Immature natural killer cell (primary cell): ENCODE measurements around the gene RAB17. TPM values are rescaled to one million over a fixed set of nuclear protein-coding genes. Genes with fewer than 3 reads are reported as not detected.

Experiments
- DNase-seq, 3 donors: peaks; one replicate each; pipeline ENCODE4 v3.0.0; 2022; ENCODE audit warnings: mixed read lengths in 1 of 3
- H3K27ac Mint-ChIP-seq, 6 donors: one replicate each; pipeline ENCODE4 v1.8.0; 2020; ENCODE audit warnings: mixed read lengths in 6 of 6, mild to moderate bottlenecking in 5 of 6, inconsistent platforms in 4 of 6, moderate library complexity in 3 of 6
- H3K27me3 Mint-ChIP-seq, 3 donors: one replicate each; pipeline ENCODE4 v1.8.0; 2020 to 2021; ENCODE audit warnings: low read depth in 3 of 3, mild to moderate bottlenecking in 3 of 3, mixed read lengths in 3 of 3, moderate library complexity in 3 of 3, inconsistent platforms in 1 of 3
- H3K36me3 Mint-ChIP-seq, 3 donors: one replicate each; pipeline ENCODE4 v1.8.0; 2020; ENCODE audit warnings: mixed read lengths in 3 of 3, inconsistent platforms in 2 of 3, mild to moderate bottlenecking in 2 of 3
- H3K4me1 Mint-ChIP-seq, 2 donors: one replicate each; pipeline ENCODE4 v1.8.0; 2020; ENCODE audit warnings: inconsistent platforms in 2 of 2, mild to moderate bottlenecking in 2 of 2, mixed read lengths in 2 of 2, moderate library complexity in 1 of 2
- H3K4me3 Mint-ChIP-seq, 5 donors: one replicate each; pipeline ENCODE4 v1.8.0; 2020; ENCODE audit warnings: mild to moderate bottlenecking in 5 of 5, mixed read lengths in 5 of 5, inconsistent platforms in 3 of 5, moderate library complexity in 3 of 5
- H3K9me3 Mint-ChIP-seq, 6 donors: one replicate each; pipeline ENCODE4 v1.8.0; 2020; ENCODE audit warnings: mild to moderate bottlenecking in 6 of 6, mixed read lengths in 6 of 6, inconsistent platforms in 4 of 6, moderate library complexity in 3 of 6
- polyA plus RNA-seq, 3 donors: library from polyadenylated mRNA; unstranded; fragments of 300-500 nt; fragmentation: Illumina TruSeq; gene quantifications; one replicate each; pipeline ENCODE4 v1.2.3, GENCODE V29; 2021

Gene RAB17
- polyA plus RNA-seq, 3 donors from 2014 or later = not detected

DNA sequence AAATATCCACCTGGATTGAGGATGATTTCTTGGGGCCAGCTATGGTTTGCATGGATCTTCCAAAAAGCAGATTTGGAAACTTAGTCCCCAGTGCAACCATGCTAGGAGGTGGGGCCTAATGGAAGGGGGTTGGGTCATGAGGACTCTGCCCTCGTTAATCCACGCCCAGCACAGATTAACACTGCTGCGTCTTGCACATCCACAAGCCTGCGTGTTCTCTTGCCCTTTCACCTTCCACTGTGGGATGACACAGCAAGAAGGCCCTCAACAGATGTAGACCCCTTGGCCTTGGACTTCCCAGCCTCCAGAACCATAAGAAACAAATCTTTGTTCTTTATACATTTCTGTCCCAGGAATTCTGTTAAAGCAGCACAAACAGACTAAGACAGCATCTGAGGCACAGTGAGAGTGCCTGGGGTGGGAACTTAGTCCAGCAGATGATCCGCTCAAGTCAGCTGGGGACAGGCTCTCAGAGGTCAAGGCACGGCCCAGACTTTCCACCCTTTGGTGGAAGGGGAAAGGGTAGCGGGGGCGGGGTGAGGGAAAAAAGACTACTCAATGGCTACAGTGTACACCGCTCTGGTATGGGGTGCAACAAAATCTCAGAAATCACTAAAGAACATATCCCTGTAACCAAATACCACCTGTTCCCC lies 2.4 kb downstream of the RAB17 start:
- no peak for DNase-seq
- Mint-ChIP-seq H3K27ac (no peak overlapping the region), H3K36me3 (no peaks in the 10 kb centered on the region), H3K9me3 (no peaks in the 10 kb centered on the region), H3K27me3 (peaks cover 0 to 3% (median 2%) of the 10 kb centered on the region in 3 donors), H3K4me1 (no peaks in the 10 kb centered on the region), H3K4me3 (no peak overlapping the region)

DNA sequence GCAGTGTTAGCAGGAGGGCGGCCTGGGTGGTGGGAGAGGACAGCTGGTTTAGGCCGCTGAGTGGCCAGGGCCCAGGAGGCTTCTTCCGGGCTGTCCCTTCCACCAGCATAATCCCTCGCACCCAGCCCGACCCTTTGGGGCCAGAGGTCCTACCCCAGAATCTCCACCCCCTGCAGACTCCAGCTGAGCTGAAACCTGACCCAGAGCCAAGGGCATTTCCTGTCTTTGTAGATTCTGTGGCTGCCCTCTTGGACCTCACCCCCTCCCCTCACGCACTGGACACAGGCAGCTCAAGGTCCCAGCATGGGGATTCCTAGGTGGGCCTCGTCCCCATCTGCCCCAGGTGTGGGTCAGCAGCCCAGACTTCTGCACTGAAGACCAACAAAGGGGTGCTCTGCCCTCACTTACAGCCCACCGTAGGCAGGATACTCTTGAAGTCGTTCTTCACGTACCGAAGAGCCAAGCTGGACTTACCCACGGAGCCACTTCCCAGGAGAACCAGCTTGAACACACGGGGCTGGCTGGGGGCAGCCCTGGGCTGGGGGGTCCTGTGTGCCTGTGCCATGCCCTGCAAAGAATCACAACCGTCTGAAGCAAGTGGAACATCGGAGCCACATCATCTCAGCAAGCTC lies 4.8 kb downstream of the RAB17 start:
- no peak for DNase-seq
- no peaks in the 10 kb centered on the region for H3K4me1 Mint-ChIP-seq
- H3K27ac Mint-ChIP-seq = no peak overlapping the region
- no peaks in the 10 kb centered on the region for H3K9me3 Mint-ChIP-seq
- H3K27me3 Mint-ChIP-seq = peaks cover 0 to 3% (median 2%) of the 10 kb centered on the region in 3 donors
- no peak overlapping the region for H3K4me3 Mint-ChIP-seq
- H3K36me3 Mint-ChIP-seq = no peaks in the 10 kb centered on the region

DNA sequence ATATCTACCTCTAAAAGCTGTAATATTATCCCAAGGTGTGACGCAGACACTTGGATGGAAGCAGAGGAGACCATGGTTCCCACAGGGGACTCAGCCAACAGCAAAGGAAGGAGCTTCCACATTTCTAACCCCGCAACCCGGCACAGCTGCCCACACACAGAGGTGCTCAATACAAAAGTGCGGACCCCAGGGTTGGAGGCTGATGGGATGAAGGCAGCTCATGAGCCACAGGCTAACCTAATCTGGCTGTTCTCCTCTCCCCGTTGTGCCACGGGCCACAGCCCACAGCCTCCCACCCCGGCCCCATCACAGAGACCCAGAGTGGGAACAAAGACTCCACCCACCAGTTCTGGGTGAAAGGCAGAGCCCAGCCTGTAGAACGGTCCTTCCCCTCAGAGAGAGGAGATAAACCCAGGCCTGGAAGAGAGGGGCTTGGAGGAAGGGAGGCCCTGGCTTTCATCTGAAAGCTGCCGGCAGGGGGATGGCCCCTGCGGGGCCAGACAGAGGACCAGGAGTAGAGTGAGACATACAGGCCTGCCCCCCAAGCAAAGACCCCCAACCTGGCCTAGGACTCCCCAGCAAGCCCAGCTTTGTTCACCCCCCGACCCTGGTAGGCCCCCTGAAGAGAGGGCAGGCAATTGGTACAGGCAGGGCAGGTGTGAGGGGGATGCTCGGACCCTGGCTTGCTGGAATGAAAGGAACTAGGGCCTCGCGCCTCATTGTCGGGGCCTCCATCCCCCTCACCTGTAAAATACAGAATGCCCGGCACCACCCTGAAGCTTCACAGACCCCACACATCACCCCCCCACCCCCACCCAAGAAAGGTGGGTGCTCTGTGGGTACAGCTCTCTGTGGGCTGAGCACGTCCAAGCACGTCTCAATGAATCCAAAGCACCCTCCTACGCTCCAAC lies 6.9 kb downstream of the RAB17 start:
- H3K4me3 Mint-ChIP-seq = no peak overlapping the region
- no peaks in the 10 kb centered on the region for H3K9me3 Mint-ChIP-seq
- H3K27ac Mint-ChIP-seq = no peak overlapping the region
- H3K36me3 Mint-ChIP-seq = no peaks in the 10 kb centered on the region
- H3K27me3 Mint-ChIP-seq = peaks cover 0 to 3% (median 2%) of the 10 kb centered on the region in 3 donors
- DNase-seq = no peak
- no peaks in the 10 kb centered on the region for H3K4me1 Mint-ChIP-seq

DNA sequence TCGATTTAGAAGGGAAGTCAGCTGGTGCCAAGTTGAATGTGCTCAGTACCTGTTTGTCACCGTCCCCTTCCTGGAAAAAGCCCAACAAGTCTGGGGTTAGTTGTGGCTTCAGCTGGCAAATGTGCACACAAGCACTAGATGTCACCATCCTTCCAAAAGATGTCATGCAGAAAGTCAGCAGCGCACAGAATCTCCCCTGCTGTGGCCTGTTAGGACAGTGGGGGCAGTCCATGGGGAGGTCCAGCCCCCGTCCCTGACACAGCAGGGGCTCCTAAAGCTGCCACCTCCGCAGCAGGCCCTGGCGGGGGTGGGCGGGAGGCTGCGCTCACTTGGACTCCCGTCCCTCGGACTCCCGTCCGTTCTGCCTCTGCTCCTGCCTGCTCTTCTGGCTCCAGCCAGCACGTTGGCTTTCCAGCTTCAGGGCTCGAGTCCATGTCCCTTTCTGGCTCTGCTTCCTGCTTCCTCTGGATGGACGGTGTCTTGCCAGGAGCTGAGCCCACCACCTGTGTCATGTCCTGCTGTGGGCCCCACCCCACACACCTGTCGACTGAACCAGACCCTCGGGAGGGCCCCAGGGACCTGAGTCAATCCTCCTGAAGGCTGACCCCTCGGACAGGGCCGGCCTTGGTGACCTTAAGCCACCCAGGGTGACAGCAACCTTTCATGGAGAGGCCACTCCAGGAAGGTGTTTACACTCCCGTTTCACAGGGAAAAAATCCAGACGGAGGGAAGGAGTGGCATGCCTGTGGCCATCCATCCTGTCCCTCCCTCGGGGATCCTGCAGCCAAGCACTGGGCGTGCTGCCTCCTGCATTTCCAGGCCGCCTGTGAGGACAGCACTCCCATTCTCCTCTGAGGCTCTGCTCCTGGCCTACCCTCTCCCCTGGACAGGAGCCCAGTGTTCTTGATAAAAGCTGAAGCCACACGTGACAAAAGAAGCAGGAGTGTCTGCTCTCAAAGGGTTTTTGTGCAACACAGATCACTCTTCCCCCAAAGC lies 8.5 kb downstream of the RAB17 start:
- H3K27ac Mint-ChIP-seq = no peak overlapping the region
- H3K4me3 Mint-ChIP-seq = no peak overlapping the region
- H3K9me3 Mint-ChIP-seq = no peaks in the 10 kb centered on the region
- peak; percentile 28 to 35 (median 32) for DNase-seq
- peaks cover 0 to 2% (median 0%) of the 10 kb centered on the region in 3 donors for H3K27me3 Mint-ChIP-seq
- no peaks in the 10 kb centered on the region for H3K36me3 Mint-ChIP-seq
- no peaks in the 10 kb centered on the region for H3K4me1 Mint-ChIP-seq

DNA sequence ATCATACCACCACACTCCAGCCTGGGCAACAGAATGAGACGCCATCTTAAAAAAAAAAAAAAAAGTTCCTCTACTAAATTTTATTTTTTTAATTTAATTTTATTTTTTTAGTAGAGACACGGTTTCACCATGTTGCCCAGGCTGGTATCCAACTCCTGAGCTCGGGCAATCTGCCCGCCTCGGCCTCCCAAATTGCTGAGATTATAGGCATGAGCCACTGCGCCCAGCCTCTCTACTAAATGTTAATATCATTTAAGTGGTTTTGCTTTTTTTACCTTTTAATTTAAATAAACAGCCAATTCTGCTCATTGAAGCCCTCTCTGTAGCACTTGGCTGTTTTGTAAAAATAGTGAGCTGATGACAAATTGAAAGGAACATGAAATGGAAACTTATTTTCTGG lies 9.2 kb downstream of the RAB17 start:
- H3K4me1 Mint-ChIP-seq = no peaks in the 10 kb centered on the region
- H3K27me3 Mint-ChIP-seq = peaks cover 0 to 2% (median 0%) of the 10 kb centered on the region in 3 donors
- no peak overlapping the region for H3K4me3 Mint-ChIP-seq
- DNase-seq = no peak
- H3K9me3 Mint-ChIP-seq = no peaks in the 10 kb centered on the region
- H3K27ac Mint-ChIP-seq = no peak overlapping the region
- H3K36me3 Mint-ChIP-seq = no peaks in the 10 kb centered on the region

DNA sequence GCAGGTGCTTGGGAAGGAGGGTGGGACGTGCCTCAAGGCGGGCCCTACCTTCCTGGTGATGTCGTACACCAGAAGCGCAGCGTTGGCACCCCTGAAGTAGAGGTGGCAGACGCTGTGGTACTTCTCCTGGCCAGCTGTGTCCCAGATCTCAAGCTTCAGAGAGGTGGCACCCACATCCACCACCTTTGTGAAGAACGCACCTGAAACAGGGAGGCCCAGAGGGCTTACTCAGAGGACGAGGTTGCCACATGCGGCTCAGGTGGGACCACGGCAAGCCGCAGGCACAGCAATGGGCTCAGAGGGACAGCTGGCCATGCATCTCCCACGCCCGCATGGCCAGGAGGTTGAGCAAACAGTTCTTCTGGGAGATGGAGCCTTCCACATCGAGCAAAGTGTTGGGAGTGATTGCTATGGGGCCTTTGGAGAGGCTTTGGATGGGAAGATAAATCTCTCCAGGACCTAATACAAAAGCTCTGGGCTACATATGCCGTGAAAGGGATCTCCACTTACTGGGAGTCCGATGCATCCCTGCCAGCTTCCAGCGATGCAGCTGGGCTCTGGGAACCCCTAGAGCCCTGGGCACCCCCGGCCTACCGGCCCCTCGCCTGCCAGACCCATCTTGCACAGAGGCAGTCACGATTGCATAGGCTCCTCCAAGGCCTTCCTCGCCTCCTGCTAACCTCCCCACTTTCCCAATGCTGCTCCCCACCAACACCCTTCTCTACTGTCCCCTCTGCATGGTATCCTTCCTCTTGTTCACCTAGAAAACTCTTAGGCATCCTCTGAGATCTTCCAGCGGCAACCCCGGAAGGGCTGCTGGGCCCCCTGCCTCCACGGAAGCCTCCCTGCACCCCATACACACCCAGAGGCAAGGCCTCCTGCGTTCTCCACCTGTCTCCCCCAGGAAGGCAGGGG lies 12.3 kb downstream of the RAB17 start:
- Mint-ChIP-seq H3K9me3 (no peaks in the 10 kb centered on the region), H3K4me1 (no peaks in the 10 kb centered on the region), H3K4me3 (no peak overlapping the region), H3K27ac (no peak overlapping the region), H3K36me3 (no peaks in the 10 kb centered on the region), H3K27me3 (peaks cover 0 to 2% (median 1%) of the 10 kb centered on the region in 3 donors)
- DNase-seq = no peak

DNA sequence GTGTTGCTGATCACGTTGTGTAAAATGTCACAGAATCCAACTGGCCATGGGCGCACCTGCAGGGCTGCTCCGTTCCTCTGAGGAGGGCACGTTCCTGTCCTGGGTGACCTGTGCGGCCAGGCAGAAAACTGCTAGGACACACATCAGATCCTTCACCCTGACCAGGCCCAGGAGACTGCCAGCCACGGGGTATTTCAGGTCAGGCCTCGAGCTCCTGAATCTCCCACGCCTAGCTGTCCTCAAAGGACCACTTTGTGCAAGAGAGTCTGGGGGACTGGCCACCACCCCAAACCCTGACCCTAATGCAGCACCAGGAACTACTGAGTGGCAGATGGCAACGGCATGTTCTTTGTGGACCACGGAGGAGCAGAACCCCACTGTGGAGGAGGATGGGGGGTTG lies 13.1 kb downstream of the RAB17 start:
- H3K9me3 Mint-ChIP-seq = no peaks in the 10 kb centered on the region
- peaks cover 1 to 2% (median 1%) of the 10 kb centered on the region in 3 donors for H3K27me3 Mint-ChIP-seq
- H3K4me3 Mint-ChIP-seq = no peak overlapping the region
- H3K27ac Mint-ChIP-seq = no peak overlapping the region
- DNase-seq = no peak
- H3K4me1 Mint-ChIP-seq = no peaks in the 10 kb centered on the region
- H3K36me3 Mint-ChIP-seq = no peaks in the 10 kb centered on the region

DNA sequence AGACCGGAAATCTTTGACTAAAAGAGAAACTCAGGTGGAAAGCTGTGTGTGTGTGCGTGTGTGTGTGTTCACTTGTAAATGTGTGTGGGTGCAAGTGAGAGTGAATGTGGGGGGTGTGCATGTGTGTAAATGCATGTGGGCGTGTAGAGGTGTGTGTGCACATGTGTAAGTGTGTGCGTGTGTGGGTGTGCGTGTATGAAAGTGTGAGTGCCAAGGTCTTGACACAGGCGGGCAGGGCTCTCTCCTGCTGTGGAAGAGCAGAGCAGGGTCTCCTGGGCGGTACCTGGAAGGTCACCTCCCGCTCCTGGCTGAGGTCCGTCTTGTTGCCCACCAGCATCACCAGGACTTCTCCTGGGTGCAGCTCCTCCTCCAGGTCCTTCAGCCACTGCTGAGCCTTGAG lies 13.6 kb downstream of the RAB17 start:
- no peak overlapping the region for H3K4me3 Mint-ChIP-seq
- H3K9me3 Mint-ChIP-seq = no peaks in the 10 kb centered on the region
- no peaks in the 10 kb centered on the region for H3K36me3 Mint-ChIP-seq
- no peak for DNase-seq
- no peak overlapping the region for H3K27ac Mint-ChIP-seq
- H3K4me1 Mint-ChIP-seq = no peaks in the 10 kb centered on the region
- H3K27me3 Mint-ChIP-seq = peaks cover under 1 to 2% (median 1%) of the 10 kb centered on the region in 3 donors

DNA sequence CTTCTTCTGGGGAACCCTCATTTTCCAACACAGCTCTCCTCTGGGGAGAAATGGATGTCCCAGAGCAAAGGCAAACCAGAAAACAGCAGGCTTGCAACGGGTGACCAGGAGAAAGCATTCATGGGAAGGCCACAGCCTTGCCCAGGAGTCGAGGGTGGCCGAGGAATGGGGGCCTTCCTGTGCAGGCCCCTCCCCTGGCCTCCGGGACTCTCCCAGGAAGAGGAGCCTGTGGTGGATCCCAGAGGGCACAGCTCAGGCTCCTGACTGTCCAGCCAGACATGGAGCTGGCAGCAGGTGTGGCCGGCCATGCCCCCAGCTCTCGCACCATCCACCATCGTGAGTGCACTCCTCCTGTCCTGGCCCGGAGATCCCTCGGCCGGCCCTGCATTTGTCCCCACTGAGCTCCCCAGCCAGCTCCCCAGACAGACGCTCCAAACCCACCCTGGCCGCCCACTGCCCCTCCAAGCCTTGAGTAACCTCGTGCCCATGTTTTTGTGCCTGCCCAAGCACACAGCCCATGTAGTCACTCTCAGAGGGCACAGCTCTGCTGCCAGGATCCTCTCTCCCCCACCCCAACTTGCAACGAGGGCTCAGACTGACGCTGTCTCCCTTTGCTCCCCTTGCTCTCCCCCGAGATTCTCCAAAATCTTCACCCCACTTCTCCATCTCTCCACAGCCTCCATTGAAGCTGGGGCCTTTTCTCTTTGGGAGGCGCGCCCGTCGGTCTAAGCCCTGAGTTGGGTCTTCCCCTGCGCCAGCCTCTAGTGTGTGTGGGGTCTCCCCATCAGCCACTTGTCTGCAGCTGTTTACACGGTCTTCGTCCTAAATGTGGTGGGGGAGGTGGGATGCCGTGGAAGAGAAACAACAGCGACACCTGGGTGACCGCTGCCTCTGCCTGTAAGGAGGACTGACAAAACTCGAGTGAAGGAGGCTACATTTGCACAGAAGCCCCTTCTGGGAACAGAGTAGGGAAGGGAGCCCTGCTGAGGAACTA lies 14.4 kb downstream of the RAB17 start:
- Mint-ChIP-seq H3K4me1 (peaks cover 0 to 2% of the 10 kb centered on the region in 2 donors), H3K9me3 (no peaks in the 10 kb centered on the region), H3K4me3 (no peak overlapping the region), H3K27ac (no peak overlapping the region), H3K36me3 (no peaks in the 10 kb centered on the region), H3K27me3 (peaks cover 0 to 2% (median 1%) of the 10 kb centered on the region in 3 donors)
- DNase-seq = no peak

DNA sequence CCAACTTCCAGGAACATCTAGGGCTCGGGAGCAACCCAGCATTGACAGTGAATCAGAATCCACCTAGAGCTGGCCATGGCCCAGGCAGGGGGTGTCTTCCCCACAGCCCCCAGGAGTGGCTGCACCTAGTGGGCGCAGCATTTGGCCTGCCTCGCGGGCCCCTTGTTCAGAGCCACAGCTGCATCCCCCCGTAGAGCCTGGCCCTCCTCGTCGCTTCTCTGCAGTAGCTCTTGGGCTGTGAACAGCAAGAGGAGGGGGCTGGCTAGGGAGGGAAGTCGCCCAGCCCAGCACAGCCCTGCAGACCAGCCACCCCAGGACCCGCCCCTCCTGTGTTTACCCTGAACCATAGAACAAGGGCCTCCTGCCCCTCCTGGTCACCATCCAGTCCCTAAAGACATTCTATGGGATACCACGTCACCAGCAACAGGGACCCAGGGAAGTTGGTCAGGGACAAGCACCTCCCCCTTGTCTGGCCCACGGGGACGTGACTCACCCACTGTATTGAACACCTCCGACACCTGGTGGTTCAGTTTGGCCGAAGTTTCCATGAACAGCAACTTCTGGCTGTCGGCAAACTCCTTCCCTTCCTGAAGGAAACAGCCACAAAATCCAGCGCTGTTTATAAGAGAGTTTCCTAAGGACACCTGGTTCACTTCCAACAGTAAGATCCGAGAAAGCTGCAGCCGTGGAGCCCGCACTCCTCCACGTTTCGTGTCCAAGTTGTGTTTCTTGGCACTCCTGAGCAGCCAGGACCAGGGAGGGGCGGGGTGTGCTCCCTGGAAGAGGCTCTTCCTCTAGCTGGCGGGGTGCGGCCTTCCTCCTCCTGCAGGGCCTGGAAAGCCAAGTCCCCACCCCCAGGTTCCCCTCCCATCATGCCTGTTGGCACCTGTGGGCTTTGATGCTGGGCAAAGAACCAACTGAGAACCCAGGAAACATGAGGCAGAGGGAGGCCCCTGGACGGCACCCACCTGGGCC lies 15.4 kb downstream of the RAB17 start:
- H3K4me3 Mint-ChIP-seq = no peak overlapping the region
- no peak overlapping the region for H3K27ac Mint-ChIP-seq
- H3K27me3 Mint-ChIP-seq = peaks cover 0 to 3% (median 1%) of the 10 kb centered on the region in 3 donors
- DNase-seq = no peak
- no peaks in the 10 kb centered on the region for H3K9me3 Mint-ChIP-seq
- peaks cover 0 to 2% of the 10 kb centered on the region in 2 donors for H3K4me1 Mint-ChIP-seq
- no peaks in the 10 kb centered on the region for H3K36me3 Mint-ChIP-seq

DNA sequence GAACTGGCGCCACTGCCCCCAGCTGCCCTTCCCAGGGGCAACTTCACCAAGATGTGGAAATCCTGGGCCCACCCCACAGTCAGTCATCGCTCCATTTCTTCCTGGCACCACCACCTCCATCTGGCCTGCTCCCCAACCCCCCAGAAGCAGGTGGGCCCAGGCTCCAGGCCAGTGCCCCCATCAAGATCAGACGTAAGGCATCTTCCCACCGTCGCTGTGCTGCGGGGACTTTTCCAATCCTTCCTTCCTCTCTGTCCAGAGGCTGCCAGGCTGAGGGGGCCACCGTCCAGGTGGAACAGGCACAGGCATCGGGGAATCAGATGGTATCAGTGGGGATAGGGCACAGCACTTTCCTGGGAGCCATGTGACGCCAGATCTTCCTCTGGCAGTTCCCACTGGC lies 16.1 kb downstream of the RAB17 start:
- no peaks in the 10 kb centered on the region for H3K9me3 Mint-ChIP-seq
- H3K27me3 Mint-ChIP-seq = peaks cover 0 to 3% (median 1%) of the 10 kb centered on the region in 3 donors
- peak overlapping the region in 1 of 5 donors; percentile 1 for H3K4me3 Mint-ChIP-seq
- no peak overlapping the region for H3K27ac Mint-ChIP-seq
- no peaks in the 10 kb centered on the region for H3K36me3 Mint-ChIP-seq
- peaks cover 0 to 2% of the 10 kb centered on the region in 2 donors for H3K4me1 Mint-ChIP-seq
- no peak for DNase-seq
